ENCODE data around the gene TMEM97.

Gene TMEM97

DNA sequence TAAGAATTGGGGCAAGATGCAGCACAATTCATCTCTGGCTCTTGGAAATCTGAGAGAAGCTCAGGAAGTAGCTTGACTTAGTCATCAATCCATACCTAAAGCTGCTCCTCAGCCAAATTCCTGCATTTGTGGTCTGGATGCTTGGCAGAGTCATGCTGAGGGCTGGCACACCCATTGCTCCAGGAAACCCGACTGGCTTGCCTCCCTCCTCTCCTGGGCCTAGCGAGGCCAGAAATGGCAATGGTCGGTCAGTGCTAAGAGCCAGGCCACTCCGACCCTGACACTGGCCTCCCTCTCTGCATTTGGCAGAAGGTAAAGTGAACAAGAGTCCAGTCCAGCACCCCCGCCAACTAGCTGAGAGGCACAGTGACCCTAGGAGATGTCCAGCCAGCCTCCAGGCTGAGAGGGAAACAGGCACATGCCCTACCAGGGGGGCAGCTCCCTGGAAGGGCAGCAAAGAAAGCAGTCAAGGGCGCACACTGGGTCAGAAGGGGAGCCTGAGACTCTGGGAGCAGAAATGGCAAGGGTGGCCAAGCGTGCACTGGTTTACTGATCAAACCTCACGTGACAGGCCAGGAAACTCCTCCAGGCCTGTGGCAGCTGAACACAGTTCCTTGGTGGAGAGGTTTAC lies 28.4 kb downstream of the TMEM97 start:
- H3K9ac ChIP-seq (ENCODE audit: low read length) = peak overlapping the region; percentile 30
- H3K36me3 ChIP-seq (ENCODE audit: control insufficient read depth, insufficient read depth, low read length) = peaks cover 97% of the 10 kb centered on the region
- no peak overlapping the region for H3K4me3 ChIP-seq (ENCODE audit: low read depth, low read length)
- H3K27me3 ChIP-seq (ENCODE audit: control insufficient read depth, insufficient read depth, low read length) = no peaks in the 10 kb centered on the region
- no peaks in the 10 kb centered on the region for H3K9me3 ChIP-seq (ENCODE audit: control insufficient read depth, insufficient read depth, low read depth, low read length)
- peaks cover 13% of the 10 kb centered on the region; the same call in 1 of the 2 replicates for H3K4me1 ChIP-seq (ENCODE audit: control insufficient read depth, insufficient read depth, low read length)
- 0 out of 2 replicates have a peak overlapping the region, but pooled peaks have one; percentile 34 for H3K27ac ChIP-seq (ENCODE audit: low read depth, low read length)

DNA sequence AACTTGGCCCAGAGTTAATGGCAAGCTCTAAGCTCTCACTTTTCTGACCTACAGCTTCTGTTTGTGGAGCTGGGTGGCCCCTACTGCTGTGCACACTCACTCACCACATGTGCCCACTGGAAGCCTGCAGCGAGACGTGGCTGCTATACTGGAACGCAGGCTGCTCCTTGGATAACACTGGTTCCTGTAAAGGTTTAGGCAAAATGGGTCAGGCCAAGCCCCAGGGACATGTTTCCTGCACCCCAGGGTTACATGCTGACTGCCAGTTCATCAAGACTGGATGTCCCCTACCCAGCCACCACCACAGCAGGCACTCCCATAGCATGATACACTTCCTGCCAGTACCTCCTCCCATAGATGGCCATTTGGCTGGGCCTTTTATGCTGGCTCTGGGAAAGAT lies 30.0 kb downstream of the TMEM97 start:
- Histone ChIP-seq H3K27me3 (ENCODE audit: control insufficient read depth, insufficient read depth, low read length) (no peaks in the 10 kb centered on the region), H3K9ac (ENCODE audit: low read length) (no peak overlapping the region), H3K4me3 (ENCODE audit: low read depth, low read length) (no peak overlapping the region), H3K9me3 (ENCODE audit: control insufficient read depth, insufficient read depth, low read depth, low read length) (no peaks in the 10 kb centered on the region), H3K36me3 (ENCODE audit: control insufficient read depth, insufficient read depth, low read length) (peaks cover 97% of the 10 kb centered on the region), H3K27ac (ENCODE audit: low read depth, low read length) (no peak overlapping the region), H3K4me1 (ENCODE audit: control insufficient read depth, insufficient read depth, low read length) (peaks cover 13% of the 10 kb centered on the region; the same call in 1 of the 2 replicates)

DNA sequence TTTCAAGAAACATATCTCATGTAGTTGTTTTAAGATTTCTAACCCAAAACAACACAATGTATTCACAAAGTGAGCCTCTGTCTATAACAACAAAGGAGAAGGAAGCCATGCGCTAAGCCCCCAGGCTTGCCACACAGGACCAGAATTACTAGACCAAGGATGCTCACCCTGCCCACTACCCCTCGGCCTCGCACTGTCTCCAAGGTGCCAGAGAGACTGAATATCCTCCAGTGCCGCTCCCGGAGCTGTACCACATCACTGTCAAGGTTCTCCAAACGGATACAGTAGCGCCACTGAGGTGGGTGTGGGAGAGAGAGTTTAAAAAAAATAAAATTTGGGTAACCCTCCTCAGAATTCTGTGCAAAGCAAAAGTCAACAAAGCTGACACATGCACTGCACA lies 31.3 kb downstream of the TMEM97 start:
- H3K9me3 ChIP-seq (ENCODE audit: control insufficient read depth, insufficient read depth, low read depth, low read length) = no peaks in the 10 kb centered on the region
- no peak overlapping the region for H3K27ac ChIP-seq (ENCODE audit: low read depth, low read length)
- no peak overlapping the region for H3K4me3 ChIP-seq (ENCODE audit: low read depth, low read length)
- H3K9ac ChIP-seq (ENCODE audit: low read length) = no peak overlapping the region
- H3K4me1 ChIP-seq (ENCODE audit: control insufficient read depth, insufficient read depth, low read length) = peaks cover 13% of the 10 kb centered on the region; the same call in 1 of the 2 replicates
- peaks cover 95% of the 10 kb centered on the region for H3K36me3 ChIP-seq (ENCODE audit: control insufficient read depth, insufficient read depth, low read length)
- no peaks in the 10 kb centered on the region for H3K27me3 ChIP-seq (ENCODE audit: control insufficient read depth, insufficient read depth, low read length)

DNA sequence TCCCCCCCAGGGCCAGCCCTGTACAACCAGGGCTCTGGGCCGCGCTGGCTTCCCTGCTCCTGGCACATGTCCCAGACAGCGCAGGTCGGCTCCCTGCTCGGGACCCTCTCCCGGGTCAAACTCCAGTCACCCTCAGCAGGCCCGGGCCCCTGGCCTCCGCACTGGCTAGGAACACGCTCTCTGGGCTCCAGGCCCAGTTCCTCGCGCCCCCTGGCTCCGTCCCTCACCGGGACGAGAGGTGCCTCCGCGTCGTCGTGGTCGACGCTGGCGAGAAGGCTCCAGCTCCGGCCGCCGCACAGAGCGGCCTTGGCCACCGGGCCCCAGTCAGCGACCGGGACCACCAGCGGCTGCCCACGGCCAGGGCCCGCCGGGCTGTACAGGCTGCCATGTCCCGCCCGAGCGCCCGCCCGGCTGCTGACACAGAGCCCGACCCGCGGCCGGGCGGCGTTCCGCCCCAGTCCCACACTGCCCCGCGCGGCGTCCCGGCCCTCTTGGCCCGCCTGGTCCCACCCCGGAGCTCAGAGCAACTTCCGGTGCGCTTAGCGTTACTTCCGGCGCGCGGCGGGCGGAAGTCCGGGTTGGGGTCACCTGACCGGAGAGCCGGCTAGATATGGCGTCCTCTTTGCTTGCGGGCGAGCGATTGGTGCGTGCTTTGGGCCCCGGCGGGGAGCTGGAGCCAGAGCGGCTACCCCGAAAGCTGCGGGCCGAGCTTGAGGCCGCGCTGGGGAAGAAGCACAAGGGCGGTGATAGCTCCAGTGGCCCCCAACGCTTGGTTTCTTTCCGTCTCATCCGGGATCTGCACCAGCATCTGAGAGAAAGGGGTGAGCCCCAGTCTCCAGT lies 38.3 kb downstream of the TMEM97 start, which contains the start of gene POLDIP2:
TSS of gene POLDIP2 (minus strand) at position 467 of the 840 bp plus-strand sequence. CDS start at position 388, 79 bp downstream.
- H3K27ac ChIP-seq (ENCODE audit: low read depth, low read length) = peak within 1 kb of the TSS; percentile 86
- H3K4me1 ChIP-seq (ENCODE audit: control insufficient read depth, insufficient read depth, low read length) = peaks cover 10% of the 10 kb centered on the region
- H3K27me3 ChIP-seq (ENCODE audit: control insufficient read depth, insufficient read depth, low read length) = no peaks in the 10 kb centered on the region
- peak within 1 kb of the TSS; percentile 95 for H3K4me3 ChIP-seq (ENCODE audit: low read depth, low read length)
- peak within 1 kb of the TSS; percentile 96 for H3K9ac ChIP-seq (ENCODE audit: low read length)
- no peaks in the 10 kb centered on the region for H3K9me3 ChIP-seq (ENCODE audit: control insufficient read depth, insufficient read depth, low read depth, low read length)
- H3K36me3 ChIP-seq (ENCODE audit: control insufficient read depth, insufficient read depth, low read length) = peaks cover 58% of the 10 kb centered on the region

DNA sequence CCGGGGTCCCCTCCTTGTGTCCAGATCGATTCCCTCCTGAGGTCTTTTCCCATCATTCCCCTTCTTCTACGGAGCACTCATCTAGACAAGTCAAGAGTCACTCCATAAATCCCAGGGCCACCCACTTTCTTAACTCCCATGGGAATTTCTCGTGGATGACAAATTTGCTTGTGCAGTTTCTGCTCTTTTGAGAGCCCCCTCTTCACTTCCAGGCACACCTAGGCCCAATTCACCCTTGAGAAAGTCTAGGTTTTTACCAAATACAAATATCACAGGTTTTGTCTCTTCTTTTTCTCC lies 38.8 kb downstream of the TMEM97 start:
- H3K27me3 ChIP-seq (ENCODE audit: control insufficient read depth, insufficient read depth, low read length) = no peaks in the 10 kb centered on the region
- no peaks in the 10 kb centered on the region for H3K9me3 ChIP-seq (ENCODE audit: control insufficient read depth, insufficient read depth, low read depth, low read length)
- H3K36me3 ChIP-seq (ENCODE audit: control insufficient read depth, insufficient read depth, low read length) = peaks cover 59% of the 10 kb centered on the region
- peaks cover 10% of the 10 kb centered on the region for H3K4me1 ChIP-seq (ENCODE audit: control insufficient read depth, insufficient read depth, low read length)
- peak overlapping the region; percentile 86 for H3K27ac ChIP-seq (ENCODE audit: low read depth, low read length)
- peak overlapping the region; percentile 95 for H3K4me3 ChIP-seq (ENCODE audit: low read depth, low read length)
- H3K9ac ChIP-seq (ENCODE audit: low read length) = peak overlapping the region; percentile 96

DNA sequence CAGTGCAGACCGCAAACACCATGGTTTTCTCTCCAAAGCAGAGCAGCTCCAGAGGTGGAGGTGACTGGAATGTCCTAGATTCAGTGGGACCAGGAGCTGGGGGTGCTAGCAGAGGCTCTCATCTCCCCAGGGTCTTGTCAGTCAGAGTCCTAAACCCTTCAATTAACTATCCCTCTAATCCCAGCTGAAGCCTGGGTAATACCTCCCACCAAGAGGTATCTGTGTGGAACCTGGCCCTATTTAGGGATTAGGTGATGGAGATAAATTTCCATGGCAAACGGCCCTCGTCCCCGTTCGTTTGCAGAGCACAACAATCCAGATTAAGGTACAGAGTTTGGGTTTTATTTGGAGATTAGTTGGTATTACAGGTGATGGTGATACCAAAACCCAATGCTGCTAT lies 44.2 kb downstream of the TMEM97 start:
- peaks cover 3% of the 10 kb centered on the region for H3K4me1 ChIP-seq (ENCODE audit: control insufficient read depth, insufficient read depth, low read length)
- no peak overlapping the region for H3K4me3 ChIP-seq (ENCODE audit: low read depth, low read length)
- H3K9me3 ChIP-seq (ENCODE audit: control insufficient read depth, insufficient read depth, low read depth, low read length) = no peaks in the 10 kb centered on the region
- no peak overlapping the region for H3K9ac ChIP-seq (ENCODE audit: low read length)
- H3K27me3 ChIP-seq (ENCODE audit: control insufficient read depth, insufficient read depth, low read length) = no peaks in the 10 kb centered on the region
- H3K36me3 ChIP-seq (ENCODE audit: control insufficient read depth, insufficient read depth, low read length) = peaks cover 58% of the 10 kb centered on the region
- no peak overlapping the region for H3K27ac ChIP-seq (ENCODE audit: low read depth, low read length)

DNA sequence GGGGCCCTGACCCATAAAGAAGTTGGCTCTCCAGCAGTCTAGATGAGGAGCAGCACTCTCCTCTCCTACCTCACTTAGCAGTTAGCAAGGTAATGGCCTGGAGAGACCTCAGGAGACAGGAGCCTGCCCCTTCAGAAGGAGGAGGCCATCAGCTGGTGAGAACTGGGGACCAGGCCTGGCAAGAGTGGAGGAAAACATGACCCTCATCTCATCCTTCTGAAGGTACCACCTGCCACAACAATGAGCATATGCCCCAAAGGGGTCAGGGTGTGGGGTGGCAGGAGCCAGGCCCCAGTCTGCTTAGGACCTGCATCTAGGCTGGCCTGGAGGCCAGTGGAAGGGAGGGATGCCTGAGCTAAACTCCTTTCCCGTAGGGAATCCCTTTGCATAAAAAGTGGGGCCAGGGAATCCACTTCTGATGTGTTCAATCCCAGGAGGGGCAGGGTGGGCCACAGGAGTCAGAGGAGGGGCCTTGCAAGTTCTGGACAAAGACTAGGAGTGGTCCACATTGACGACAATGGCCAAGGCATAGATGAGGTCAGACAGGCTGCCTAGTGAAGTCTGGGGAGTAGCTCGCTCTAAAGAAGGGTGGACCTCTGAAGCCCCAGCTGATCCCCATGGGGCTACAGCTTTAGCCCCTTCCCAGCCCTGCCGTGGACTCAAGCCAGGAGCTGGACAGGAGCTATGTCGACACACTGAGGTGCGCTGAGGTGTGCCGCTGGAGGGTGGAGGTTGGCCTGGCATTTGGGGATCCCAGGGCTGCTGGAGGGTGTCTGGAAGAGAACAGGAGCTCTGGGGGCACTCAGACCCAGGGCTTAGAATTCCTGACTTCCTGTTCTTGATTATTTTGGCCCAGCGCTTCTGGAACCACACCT lies 45.0 kb downstream of the TMEM97 start:
- Histone ChIP-seq H3K36me3 (ENCODE audit: control insufficient read depth, insufficient read depth, low read length) (peaks cover 55% of the 10 kb centered on the region), H3K27me3 (ENCODE audit: control insufficient read depth, insufficient read depth, low read length) (no peaks in the 10 kb centered on the region), H3K9me3 (ENCODE audit: control insufficient read depth, insufficient read depth, low read depth, low read length) (no peaks in the 10 kb centered on the region), H3K9ac (ENCODE audit: low read length) (no peak overlapping the region), H3K27ac (ENCODE audit: low read depth, low read length) (no peak overlapping the region), H3K4me3 (ENCODE audit: low read depth, low read length) (no peak overlapping the region), H3K4me1 (ENCODE audit: control insufficient read depth, insufficient read depth, low read length) (no peaks in the 10 kb centered on the region)

DNA sequence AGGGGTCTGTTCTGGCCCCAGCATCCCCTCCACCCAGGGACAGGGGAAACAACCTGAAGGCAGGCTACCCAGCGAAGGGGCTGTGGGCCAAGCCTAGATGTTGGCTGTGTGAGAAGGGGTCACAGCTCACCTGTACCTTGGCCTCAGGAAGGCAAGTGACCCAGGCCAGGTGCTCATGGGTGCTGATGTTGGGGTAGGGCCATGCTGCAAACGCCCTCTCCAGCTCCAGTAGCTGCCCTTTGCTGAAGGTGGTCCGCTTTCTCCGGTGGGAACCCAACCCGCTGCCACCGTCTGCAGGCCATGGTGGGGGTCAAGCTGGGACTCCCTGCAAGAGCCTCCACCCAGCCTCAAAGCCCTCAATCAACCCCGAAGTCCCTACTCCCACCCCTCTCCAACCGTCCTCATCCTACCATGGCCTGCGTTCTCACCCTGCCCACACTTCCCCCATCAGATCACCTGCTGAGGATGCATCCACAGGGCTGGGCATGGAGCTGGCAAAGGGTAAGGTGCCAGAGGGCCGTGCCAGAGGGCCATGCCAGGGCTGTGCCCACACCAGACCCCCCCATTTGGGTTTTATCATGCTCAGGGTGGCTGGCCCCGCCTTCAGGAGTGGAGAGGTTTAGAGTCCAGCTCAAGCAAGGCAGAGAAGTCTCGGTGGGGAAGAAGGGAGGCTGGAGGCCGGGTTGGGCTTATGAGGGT lies 45.8 kb downstream of the TMEM97 start, which contains the start of gene SEBOX:
TSS of gene SEBOX (minus strand) at position 535 of the 699 bp plus-strand sequence. CDS start at position 487, 48 bp downstream.
- H3K9ac ChIP-seq (ENCODE audit: low read length) = no peak within 1 kb of the TSS
- H3K27ac ChIP-seq (ENCODE audit: low read depth, low read length) = no peak within 1 kb of the TSS
- H3K36me3 ChIP-seq (ENCODE audit: control insufficient read depth, insufficient read depth, low read length) = peaks cover 49% of the 10 kb centered on the region

DNA sequence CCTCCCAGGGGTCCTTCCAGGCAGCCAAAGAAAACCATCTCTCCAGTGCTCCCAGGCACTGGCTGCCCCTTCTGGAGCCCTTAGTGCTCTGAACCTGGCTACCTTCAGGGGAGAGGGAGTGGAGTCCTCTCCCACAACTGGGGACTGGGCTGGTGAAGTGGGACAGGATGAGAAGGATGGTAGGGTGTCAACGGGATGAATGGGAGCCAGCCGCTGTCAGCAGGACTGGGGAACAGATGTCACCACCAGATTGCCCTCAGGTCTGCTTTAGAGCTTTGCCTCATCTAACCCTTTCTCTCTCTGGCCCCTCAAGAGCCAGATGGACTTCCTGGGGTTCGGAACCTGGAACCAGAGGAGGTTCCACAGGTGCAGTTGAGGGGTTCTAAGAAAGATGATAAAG lies 46.5 kb downstream of the TMEM97 start:
- H3K9ac ChIP-seq (ENCODE audit: low read length) = no peak overlapping the region
- H3K36me3 ChIP-seq (ENCODE audit: control insufficient read depth, insufficient read depth, low read length) = peaks cover 43% of the 10 kb centered on the region
- no peaks in the 10 kb centered on the region for H3K9me3 ChIP-seq (ENCODE audit: control insufficient read depth, insufficient read depth, low read depth, low read length)
- no peaks in the 10 kb centered on the region for H3K27me3 ChIP-seq (ENCODE audit: control insufficient read depth, insufficient read depth, low read length)
- H3K4me1 ChIP-seq (ENCODE audit: control insufficient read depth, insufficient read depth, low read length) = peaks cover 8% of the 10 kb centered on the region
- no peak overlapping the region for H3K4me3 ChIP-seq (ENCODE audit: low read depth, low read length)
- no peak overlapping the region for H3K27ac ChIP-seq (ENCODE audit: low read depth, low read length)

More for the DNA sequence above, 45.8 kb downstream of the TMEM97 start, which contains the start of gene SEBOX:
- Histone ChIP-seq H3K4me3 (ENCODE audit: low read depth, low read length) (no peak within 1 kb of the TSS), H3K4me1 (ENCODE audit: control insufficient read depth, insufficient read depth, low read length) (peaks cover 1% of the 10 kb centered on the region), H3K9me3 (ENCODE audit: control insufficient read depth, insufficient read depth, low read depth, low read length) (no peaks in the 10 kb centered on the region), H3K27me3 (ENCODE audit: control insufficient read depth, insufficient read depth, low read length) (no peaks in the 10 kb centered on the region)

DNA sequence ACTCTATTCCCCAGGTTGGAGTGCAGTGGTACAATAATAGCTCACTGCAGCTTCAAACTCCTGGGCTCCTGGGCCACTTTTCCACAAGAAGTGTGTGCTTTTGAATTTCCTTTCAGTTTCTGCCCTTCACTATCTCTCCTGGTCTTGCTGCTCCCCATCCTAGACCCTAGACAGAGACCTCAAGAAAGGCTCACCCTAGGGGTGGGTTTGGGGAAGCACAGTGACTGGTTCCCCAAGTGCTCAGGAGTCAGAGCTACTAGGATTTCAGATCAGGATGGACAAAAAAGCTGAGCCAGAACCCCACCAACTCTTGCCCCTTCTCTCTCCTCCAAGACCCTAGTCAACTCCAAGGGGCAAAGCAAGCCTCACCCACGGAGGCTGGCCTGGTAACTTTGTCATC lies 47.6 kb downstream of the TMEM97 start:
- Histone ChIP-seq H3K9ac (ENCODE audit: low read length) (no peak overlapping the region), H3K27me3 (ENCODE audit: control insufficient read depth, insufficient read depth, low read length) (peaks cover under 1% of the 10 kb centered on the region), H3K9me3 (ENCODE audit: control insufficient read depth, insufficient read depth, low read depth, low read length) (no peaks in the 10 kb centered on the region), H3K4me1 (ENCODE audit: control insufficient read depth, insufficient read depth, low read length) (peaks cover 14% of the 10 kb centered on the region), H3K4me3 (ENCODE audit: low read depth, low read length) (no peak overlapping the region), H3K36me3 (ENCODE audit: control insufficient read depth, insufficient read depth, low read length) (peaks cover 31% of the 10 kb centered on the region), H3K27ac (ENCODE audit: low read depth, low read length) (no peak overlapping the region)

Data from HUES6 (cell line).